Neural progenitor cell (in vitro differentiated cells): ENCODE measurements around the gene BUB1.

Experiments used
- CTCF ChIP-seq: fragments of 200-600 bp; sonication (generic); IDR thresholded peaks from 2 replicates; pipeline ENCODE4 v1.5.1; 2017; ENCODE audit warnings: antibody characterized with exemption, mild to moderate bottlenecking
- EZH2 ChIP-seq: fragments of 200-600 bp; sonication (generic); IDR thresholded peaks from 2 replicates; pipeline ENCODE4 v1.6.1; 2017; ENCODE audit warnings: antibody characterized with exemption, mild to moderate bottlenecking, moderate library complexity
- EZH2phosphoT487 ChIP-seq: fragments of 200-600 bp; sonication (generic); IDR thresholded peaks from 2 replicates; pipeline ENCODE4 v1.6.1; 2017; ENCODE audit warnings: antibody characterized with exemption

GRCh38 chr2:110682267-110682666, 4.4 kb upstream of the BUB1 start:
- TF ChIP-seq EZH2phosphoT487 (no peak), EZH2 (no peak), CTCF (no peak)
